Liver (tissue), 9 donors: ENCODE data around the gene HSPA1B. TPM values are rescaled to one million over a fixed set of nuclear protein-coding genes. Genes with fewer than 3 reads are reported as not detected.

Source experiments
- DNase-seq: peaks from one replicate; pipeline ENCODE4 v3.0.0-alpha.2; 2017; ENCODE audit warnings: low spot score
- H3K27ac ChIP-seq, 2 donors: one replicate each; pipeline ENCODE4 v1.7.0; 2013; ENCODE audit warnings: inconsistent platforms in 2 of 2, low read length in 2 of 2, control low read depth in 1 of 2, low read depth in 1 of 2, mild to moderate bottlenecking in 1 of 2
- H3K27me3 ChIP-seq, 4 donors: one replicate each; pipeline versions ENCODE4 v1.6.1 to v1.7.0; 2013; ENCODE audit warnings: low read length in 3 of 4, inconsistent platforms in 1 of 4, mild to moderate bottlenecking in 1 of 4, moderate library complexity in 1 of 4; ENCODE audit not compliant: control insufficient read depth in 4 of 4, insufficient read depth in 4 of 4
- H3K36me3 ChIP-seq, 4 donors: one replicate each; pipeline versions ENCODE4 v1.6.1 to v1.7.0; 2013; ENCODE audit warnings: low read length in 3 of 4, mild to moderate bottlenecking in 3 of 4, low read depth in 1 of 4, moderate library complexity in 1 of 4; ENCODE audit not compliant: control insufficient read depth in 4 of 4, insufficient read depth in 3 of 4
- H3K4me1 ChIP-seq, 4 donors: one replicate each; pipeline versions ENCODE4 v1.6.1 to v1.7.0; 2013; ENCODE audit warnings: low read length in 3 of 4, mild to moderate bottlenecking in 3 of 4, moderate library complexity in 1 of 4; ENCODE audit not compliant: control insufficient read depth in 4 of 4, insufficient read depth in 4 of 4
- H3K4me3 ChIP-seq, 3 donors: one replicate each; pipeline versions ENCODE4 v1.6.1 to v1.7.0; 2013; ENCODE audit warnings: low read length in 3 of 3, control low read depth in 1 of 3, low read depth in 1 of 3, mild to moderate bottlenecking in 1 of 3
- H3K9ac ChIP-seq, 2 donors: one replicate each; pipeline ENCODE4 v1.7.0; 2013; ENCODE audit warnings: low read length in 2 of 2, mild to moderate bottlenecking in 2 of 2, moderate library complexity in 2 of 2, control low read depth in 1 of 2, low read depth in 1 of 2
- H3K9me3 ChIP-seq, 4 donors: one replicate each; pipeline versions ENCODE4 v1.6.1 to v1.7.0; 2013; ENCODE audit warnings: low read length in 3 of 4; ENCODE audit not compliant: control insufficient read depth in 4 of 4
- ATF3 ChIP-seq: IDR thresholded peaks from 2 replicates; pipeline ENCODE4 v1.6.1; 2016; ENCODE audit warnings: antibody characterized with exemption
- EGR1 ChIP-seq, 2 donors: IDR thresholded peaks; 2 replicates each; pipeline ENCODE4 v1.6.1; 2016 to 2018; ENCODE audit warnings: antibody characterized with exemption in 2 of 2, low read depth in 2 of 2
- FOXA1 ChIP-seq: IDR thresholded peaks from 2 replicates; pipeline ENCODE4 v1.6.1; 2016; ENCODE audit warnings: antibody characterized with exemption
- FOXA2 ChIP-seq: IDR thresholded peaks from 2 replicates; pipeline ENCODE4 v1.6.1; 2016; ENCODE audit warnings: antibody characterized with exemption
- GABPA ChIP-seq, 2 donors: IDR thresholded peaks in 1 of 2; conservative IDR thresholded peaks in 1 of 2; 2 replicates each; pipeline ENCODE4 v1.6.1; 2016; ENCODE audit warnings: antibody characterized with exemption in 2 of 2, mild to moderate bottlenecking in 1 of 2, moderate library complexity in 1 of 2
- HNF4A ChIP-seq, 2 donors: conservative IDR thresholded peaks; 2 replicates each; pipeline ENCODE4 v1.6.1; 2016; ENCODE audit warnings: antibody characterized with exemption in 2 of 2, mild to moderate bottlenecking in 2 of 2
- HNF4G ChIP-seq: IDR thresholded peaks from 2 replicates; pipeline ENCODE4 v1.6.1; 2016; ENCODE audit warnings: antibody characterized with exemption
- JUND ChIP-seq, 2 donors: IDR thresholded peaks; 2 replicates each; pipeline ENCODE4 v1.6.1; 2016; ENCODE audit warnings: antibody characterized with exemption in 2 of 2
- NR2F2 ChIP-seq: IDR thresholded peaks from 2 replicates; pipeline ENCODE4 v1.6.1; 2016; ENCODE audit warnings: antibody characterized with exemption
- RAD21 ChIP-seq, 2 donors: IDR thresholded peaks; 2 replicates each; pipeline ENCODE4 v1.6.1; 2016; ENCODE audit warnings: antibody characterized with exemption in 2 of 2, mild to moderate bottlenecking in 2 of 2
- REST ChIP-seq: IDR thresholded peaks from 2 replicates; pipeline ENCODE4 v1.6.1; 2016; ENCODE audit warnings: antibody characterized with exemption, mild to moderate bottlenecking
- RXRA ChIP-seq, 2 donors: IDR thresholded peaks; 2 replicates each; pipeline ENCODE4 v1.6.1; 2017 to 2018; ENCODE audit warnings: antibody characterized with exemption in 2 of 2, mild to moderate bottlenecking in 1 of 2
- SP1 ChIP-seq: IDR thresholded peaks from 2 replicates; pipeline ENCODE4 v1.6.1; 2018; ENCODE audit warnings: antibody characterized with exemption, mild to moderate bottlenecking
- TAF1 ChIP-seq: conservative IDR thresholded peaks from 2 replicates; pipeline ENCODE4 v1.6.1; 2016; ENCODE audit warnings: antibody characterized with exemption, mild to moderate bottlenecking
- YY1 ChIP-seq: IDR thresholded peaks from 2 replicates; pipeline ENCODE4 v1.6.1; 2016; ENCODE audit warnings: antibody characterized with exemption, mild to moderate bottlenecking
- ZBTB33 ChIP-seq: IDR thresholded peaks from 2 replicates; pipeline ENCODE4 v1.6.1; 2016; ENCODE audit warnings: antibody characterized with exemption
- WGBS: extraction: QIAGEN DNeasy Blood & Tissue Kit; methylation state at CpG from one replicate; pipeline ENCODE4 v1.1.7; 2013; 5-methylcytosine and 5-hydroxymethylcytosine counted together
- polyA plus RNA-seq, 2 donors: library from polyadenylated mRNA; stranded (reverse) in 1 of 2; unstranded in 1 of 2; fragments of 200-250 nt in 1 of 2; fragments of >200 nt in 1 of 2; fragmentation: Nextera tagmentation in 1 of 2; extraction: Ambion mirVana in 1 of 2; gene quantifications; one replicate each; pipeline versions ENCODE4 v1.2.1 to v1.2.3, GENCODE V29; 2013 to 2015
- total RNA-seq, 2 donors: library from RNA; depleted of rRNA; stranded (reverse); fragments of >200 nt; gene quantifications; one replicate each; pipeline ENCODE4 v1.2.3, GENCODE V29; 2014
- TF ChIP-seq, protein P1 (sequence below): fragments of 150-350 bp; IDR thresholded peaks from 2 replicates; pipeline ENCODE4 v1.5.1; 2017; ENCODE audit warnings: improper control_type of control experiment, low read depth, low read length; ENCODE audit not compliant: missing input control
- TF ChIP-seq, protein P2 (sequence below): IDR thresholded peaks from 2 replicates; pipeline ENCODE4 v1.6.1; 2016; ENCODE audit warnings: antibody characterized with exemption
- donor health status: healthy.
- donor health status: healthy.
- donor health status: healthy.
- donor health status: healthy.
- donor health status: healthy.

Gene HSPA1B
- total and polyA plus RNA-seq, 4 donors: 9.5 to 165 (median 43.9) TPM

DNA sequence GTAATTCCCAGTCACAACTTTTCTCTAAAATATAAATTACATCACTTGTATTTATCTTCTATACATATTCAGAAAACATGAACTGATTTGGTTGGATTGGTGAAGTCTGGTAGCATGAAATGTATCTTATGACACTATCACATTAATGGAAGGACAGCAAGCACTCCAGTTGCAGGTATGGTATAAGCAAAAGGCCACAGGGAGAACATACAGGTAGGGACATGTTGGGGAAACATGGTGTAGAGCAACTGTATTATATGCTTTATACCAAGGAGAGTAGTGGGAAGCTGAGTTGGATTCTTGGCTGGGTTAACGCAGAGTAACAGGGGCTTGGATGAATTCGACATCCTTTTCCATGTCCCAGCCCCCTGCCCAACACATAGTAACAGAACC, 30.5 kb upstream of the HSPA1B start:
- peaks cover 0 to 8% (median 4%) of the 10 kb centered on the region in 4 donors for H3K36me3 ChIP-seq
- H3K4me1 ChIP-seq: peaks cover 0 to 10% (median 6%) of the 10 kb centered on the region in 4 donors
- no peak overlapping the region for H3K9ac ChIP-seq
- no peak for TF ChIP-seq EGR1 (IDR thresholded peaks at IDR 0.05; ENCODE audit: low read depth in 2 of 2)
- no peak for TF ChIP-seq JUND (IDR thresholded peaks at IDR 0.05)
- no peak for TF ChIP-seq YY1
- no peak for TF ChIP-seq HNF4A (conservative IDR thresholded peaks at IDR 0.05)
- TF ChIP-seq NR2F2: no peak
- TF ChIP-seq REST: no peak
- TF ChIP-seq FOXA2: no peak
- TF ChIP-seq TAF1: no peak
- TF ChIP-seq SP1: no peak
- TF ChIP-seq GABPA (IDR thresholded peaks at IDR 0.05 in 1 of 2, conservative IDR thresholded peaks at IDR 0.05 in 1 of 2): no peak
- no peak for TF ChIP-seq ATF3
- TF ChIP-seq HNF4G: no peak
- TF ChIP-seq RAD21 (IDR thresholded peaks at IDR 0.05): no peak
- TF ChIP-seq, protein P1, sequence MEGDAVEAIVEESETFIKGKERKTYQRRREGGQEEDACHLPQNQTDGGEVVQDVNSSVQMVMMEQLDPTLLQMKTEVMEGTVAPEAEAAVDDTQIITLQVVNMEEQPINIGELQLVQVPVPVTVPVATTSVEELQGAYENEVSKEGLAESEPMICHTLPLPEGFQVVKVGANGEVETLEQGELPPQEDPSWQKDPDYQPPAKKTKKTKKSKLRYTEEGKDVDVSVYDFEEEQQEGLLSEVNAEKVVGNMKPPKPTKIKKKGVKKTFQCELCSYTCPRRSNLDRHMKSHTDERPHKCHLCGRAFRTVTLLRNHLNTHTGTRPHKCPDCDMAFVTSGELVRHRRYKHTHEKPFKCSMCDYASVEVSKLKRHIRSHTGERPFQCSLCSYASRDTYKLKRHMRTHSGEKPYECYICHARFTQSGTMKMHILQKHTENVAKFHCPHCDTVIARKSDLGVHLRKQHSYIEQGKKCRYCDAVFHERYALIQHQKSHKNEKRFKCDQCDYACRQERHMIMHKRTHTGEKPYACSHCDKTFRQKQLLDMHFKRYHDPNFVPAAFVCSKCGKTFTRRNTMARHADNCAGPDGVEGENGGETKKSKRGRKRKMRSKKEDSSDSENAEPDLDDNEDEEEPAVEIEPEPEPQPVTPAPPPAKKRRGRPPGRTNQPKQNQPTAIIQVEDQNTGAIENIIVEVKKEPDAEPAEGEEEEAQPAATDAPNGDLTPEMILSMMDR: no peak
- no peak for TF ChIP-seq RXRA (IDR thresholded peaks at IDR 0.05)
- no peak for TF ChIP-seq FOXA1
- TF ChIP-seq, protein P2, sequence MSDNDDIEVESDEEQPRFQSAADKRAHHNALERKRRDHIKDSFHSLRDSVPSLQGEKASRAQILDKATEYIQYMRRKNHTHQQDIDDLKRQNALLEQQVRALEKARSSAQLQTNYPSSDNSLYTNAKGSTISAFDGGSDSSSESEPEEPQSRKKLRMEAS: no peak
- TF ChIP-seq ZBTB33: no peak
- no peaks in the 10 kb centered on the region for H3K9me3 ChIP-seq
- H3K4me3 ChIP-seq: no peak overlapping the region
- 95% methylated on average over 2 of the region's 2 CpGs for WGBS
- no peak overlapping the region for H3K27ac ChIP-seq
- DNase-seq: no peak
- H3K27me3 ChIP-seq: no peaks in the 10 kb centered on the region
